Adrenal gland (tissue), 5 donors: ENCODE results near the gene KCNJ6.

ENCODE experiments used
- POLR2A ChIP-seq, 2 donors: fragments of 450-650 bp; IDR thresholded peaks; one replicate each; pipeline ENCODE4 v1.6.1; 2017; ENCODE audit warnings: antibody characterized with exemption in 2 of 2, mild to moderate bottlenecking in 2 of 2, moderate library complexity in 1 of 2
- TF ChIP-seq, protein P1 (sequence below), 6 experiments: fragments of 450-650 bp in 4 of 6; fragments of 200-600 bp in 2 of 6; sonication (generic) in 1 of 6; IDR thresholded peaks; 1 replicate in 5 of 6; 2 replicates in 1 of 6; pipeline versions ENCODE4 v1.5.1 to v1.8.0; 2016 to 2021; ENCODE audit warnings: antibody characterized with exemption in 6 of 6, mild to moderate bottlenecking in 2 of 6, moderate library complexity in 1 of 6
- donor health status: DM: no; HTN: no; CAD: no.

DNA sequence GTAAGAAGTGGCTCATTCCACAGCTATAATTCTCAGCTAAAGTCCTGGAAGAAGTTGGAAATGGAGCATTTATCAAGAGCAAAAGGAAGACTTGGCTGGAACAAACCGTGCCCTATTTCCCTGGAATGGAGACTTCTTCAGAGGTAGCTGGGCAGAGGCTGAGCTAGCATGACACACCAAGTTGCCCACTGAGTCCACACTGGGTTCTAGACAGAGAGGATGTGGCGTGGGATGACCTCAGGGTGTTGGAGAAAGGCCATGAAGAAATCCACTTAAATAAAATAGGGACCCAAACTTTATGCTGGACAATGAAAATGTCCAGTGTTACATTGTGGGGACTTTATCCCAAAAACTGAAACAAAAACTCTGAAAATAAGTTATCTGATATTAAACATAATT lies 116.2 kb downstream of the KCNJ6 start:
- TF ChIP-seq, protein P1, sequence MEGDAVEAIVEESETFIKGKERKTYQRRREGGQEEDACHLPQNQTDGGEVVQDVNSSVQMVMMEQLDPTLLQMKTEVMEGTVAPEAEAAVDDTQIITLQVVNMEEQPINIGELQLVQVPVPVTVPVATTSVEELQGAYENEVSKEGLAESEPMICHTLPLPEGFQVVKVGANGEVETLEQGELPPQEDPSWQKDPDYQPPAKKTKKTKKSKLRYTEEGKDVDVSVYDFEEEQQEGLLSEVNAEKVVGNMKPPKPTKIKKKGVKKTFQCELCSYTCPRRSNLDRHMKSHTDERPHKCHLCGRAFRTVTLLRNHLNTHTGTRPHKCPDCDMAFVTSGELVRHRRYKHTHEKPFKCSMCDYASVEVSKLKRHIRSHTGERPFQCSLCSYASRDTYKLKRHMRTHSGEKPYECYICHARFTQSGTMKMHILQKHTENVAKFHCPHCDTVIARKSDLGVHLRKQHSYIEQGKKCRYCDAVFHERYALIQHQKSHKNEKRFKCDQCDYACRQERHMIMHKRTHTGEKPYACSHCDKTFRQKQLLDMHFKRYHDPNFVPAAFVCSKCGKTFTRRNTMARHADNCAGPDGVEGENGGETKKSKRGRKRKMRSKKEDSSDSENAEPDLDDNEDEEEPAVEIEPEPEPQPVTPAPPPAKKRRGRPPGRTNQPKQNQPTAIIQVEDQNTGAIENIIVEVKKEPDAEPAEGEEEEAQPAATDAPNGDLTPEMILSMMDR (IDR thresholded peaks at IDR 0.05), result no peak
- no peak for TF ChIP-seq POLR2A (IDR thresholded peaks at IDR 0.05)
